K562 treated with DMSO at 1 percent for 4 hours (cell line): ENCODE measurements around the gene C2CD4D. TPM values are rescaled to one million over a fixed set of nuclear protein-coding genes. Genes with fewer than 3 reads are reported as not detected.

Experiments
- total RNA-seq: library from RNA; unstranded; fragments of 300-600 nt; gene quantifications from 2 replicates; pipeline ENCODE4 v1.2.3, GENCODE V29; 2022; ENCODE audit not compliant: insufficient read depth

Gene C2CD4D
- not detected in 2 replicates for total RNA-seq

DNA sequence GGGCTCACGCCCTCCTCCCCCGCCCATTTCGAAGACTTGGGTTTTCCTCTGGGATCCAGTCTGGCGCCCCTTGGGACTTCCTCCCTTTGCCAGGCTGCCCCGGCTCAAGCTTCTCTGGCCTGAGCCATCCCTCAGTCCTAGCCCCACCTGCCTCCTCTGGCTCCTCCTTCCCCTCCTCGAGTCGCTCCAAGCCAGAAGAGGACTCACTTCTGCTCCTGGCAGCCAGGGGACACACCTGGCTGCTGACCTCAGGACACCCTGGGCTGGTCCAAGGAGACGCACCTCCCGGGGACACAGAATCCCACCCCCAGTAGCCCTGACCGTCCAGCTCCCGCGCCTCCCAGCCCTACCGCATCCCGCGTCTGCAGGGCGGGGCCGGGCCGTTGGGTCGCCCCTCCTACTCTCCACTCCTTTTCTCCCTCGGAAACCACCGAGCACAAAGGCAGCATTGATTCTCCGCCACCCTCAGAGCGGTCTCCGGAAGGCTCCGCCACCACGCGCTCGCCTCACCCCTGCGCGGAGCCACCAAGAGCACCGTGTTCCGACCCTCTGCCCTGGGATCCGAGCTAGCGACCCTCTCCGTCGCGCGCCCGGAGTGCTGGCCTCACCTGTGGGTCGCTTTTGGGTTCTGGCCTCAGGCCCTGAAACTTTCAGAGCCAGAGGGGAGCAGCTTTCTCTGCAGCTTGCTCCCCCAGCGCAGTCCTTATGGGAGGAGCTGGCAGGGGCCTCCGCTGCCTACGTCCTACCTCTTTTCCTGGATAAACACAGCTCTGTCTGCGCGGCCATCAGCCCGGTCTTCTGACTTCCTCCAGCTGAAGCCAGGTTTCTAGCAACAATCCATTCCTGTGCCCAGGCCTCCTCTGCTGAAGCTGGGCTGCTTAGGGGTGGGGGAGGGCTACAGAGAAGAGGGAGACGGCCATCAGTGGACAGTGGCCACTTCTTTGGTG, at the start of gene C2CD4D:
Gene C2CD4D (minus strand): TSS at position 364 of the 947 bp plus-strand sequence. CDS start 831 bp downstream, outside the sequence.

DNA sequence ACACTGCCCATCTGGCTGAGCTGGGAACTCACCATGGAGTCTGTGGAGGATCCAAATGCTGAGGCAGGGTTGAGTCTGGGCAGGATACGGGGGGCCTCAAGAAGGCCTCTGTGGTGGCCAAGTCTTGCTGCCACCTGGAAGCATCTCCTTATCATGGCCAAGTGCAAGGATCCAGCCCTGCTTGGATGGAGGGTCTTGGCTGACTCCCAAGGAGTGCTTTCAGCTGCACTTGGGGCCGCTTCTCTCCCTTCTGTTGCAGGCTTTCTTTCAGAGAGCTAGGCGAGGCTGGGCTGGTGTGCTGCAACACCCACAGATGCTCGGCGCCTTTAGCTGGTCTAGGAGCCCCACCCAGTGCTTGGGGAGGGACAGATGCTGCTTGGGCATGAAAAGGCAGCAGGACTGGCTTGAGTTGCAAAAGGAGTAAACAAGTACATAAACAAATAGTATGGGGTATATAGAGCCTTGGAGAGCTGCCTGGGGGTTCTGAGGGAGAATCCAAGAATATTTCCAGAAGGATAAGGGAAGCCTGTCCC, 13.9 kb upstream of the C2CD4D start, which contains the start of gene THEM5:
Gene THEM5 (minus strand): TSS at position 302 of the 533 bp plus-strand sequence. CDS start 147 bp downstream, at position 155.

DNA sequence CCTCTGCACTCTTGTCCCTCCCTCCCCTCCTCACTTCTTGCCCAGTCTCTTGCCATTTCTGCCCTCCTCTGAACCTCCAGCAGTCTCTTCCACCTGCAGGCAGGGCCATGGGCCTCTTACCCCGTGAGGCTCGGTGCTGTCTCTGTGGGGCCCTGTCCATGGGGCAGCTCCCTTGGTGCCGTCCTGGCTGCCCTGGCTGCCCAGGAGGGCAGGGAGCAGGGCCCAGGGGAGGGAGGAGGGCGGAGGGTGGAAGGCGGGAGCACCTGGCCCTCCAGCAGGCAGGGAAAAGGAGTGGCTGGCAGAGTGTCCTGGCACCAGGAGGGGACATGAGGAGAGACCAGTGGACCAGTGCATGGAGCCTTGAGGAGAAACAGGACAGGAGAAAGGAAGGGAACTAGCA, 8.0 kb downstream of the C2CD4D start, which contains the start of gene RORC:
Gene RORC (minus strand): TSS at position 198 of the 400 bp plus-strand sequence. CDS start 38 bp downstream, at position 160.

DNA sequence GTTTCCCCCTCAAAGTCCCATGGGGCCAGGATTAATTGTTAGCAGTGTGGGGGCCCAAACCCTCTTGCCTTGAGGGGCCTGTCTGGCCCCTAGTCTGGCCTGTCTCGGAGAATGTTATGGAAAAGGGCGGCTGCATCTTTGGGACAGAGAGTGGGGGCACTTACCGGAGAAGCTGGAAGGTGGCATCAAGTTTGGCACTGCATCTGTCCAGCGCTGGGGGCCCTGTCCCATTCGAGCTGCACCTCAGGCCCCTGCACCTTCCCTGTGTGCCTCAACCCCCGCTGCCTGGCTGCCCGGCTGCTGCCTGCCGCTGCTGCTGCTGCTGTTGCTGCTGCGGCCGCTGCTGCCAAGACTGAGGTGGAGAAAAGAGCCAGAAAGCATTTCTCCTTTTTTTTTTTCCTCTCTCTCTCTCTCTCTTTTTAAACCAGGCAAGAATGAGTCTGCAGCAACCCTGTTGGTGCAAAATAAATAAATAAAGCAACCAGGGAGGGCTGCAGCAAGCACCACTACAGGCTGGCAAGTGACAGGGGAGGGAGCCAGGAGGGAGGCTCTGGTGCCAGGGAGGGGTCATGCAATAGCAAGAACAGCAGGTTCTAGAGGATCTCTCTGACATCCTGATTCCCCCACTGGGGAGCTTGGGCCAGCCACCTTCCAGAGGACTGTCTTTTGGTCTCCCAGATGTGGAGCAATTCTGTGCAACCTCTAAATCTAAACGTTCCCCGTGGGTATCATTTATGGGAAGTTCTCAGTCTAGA, 34.4 kb downstream of the C2CD4D start, which contains the start of gene LINGO4:
Gene LINGO4 (minus strand): TSS at position 354 of the 755 bp plus-strand sequence. CDS start 2,715 bp downstream, outside the sequence.

DNA sequence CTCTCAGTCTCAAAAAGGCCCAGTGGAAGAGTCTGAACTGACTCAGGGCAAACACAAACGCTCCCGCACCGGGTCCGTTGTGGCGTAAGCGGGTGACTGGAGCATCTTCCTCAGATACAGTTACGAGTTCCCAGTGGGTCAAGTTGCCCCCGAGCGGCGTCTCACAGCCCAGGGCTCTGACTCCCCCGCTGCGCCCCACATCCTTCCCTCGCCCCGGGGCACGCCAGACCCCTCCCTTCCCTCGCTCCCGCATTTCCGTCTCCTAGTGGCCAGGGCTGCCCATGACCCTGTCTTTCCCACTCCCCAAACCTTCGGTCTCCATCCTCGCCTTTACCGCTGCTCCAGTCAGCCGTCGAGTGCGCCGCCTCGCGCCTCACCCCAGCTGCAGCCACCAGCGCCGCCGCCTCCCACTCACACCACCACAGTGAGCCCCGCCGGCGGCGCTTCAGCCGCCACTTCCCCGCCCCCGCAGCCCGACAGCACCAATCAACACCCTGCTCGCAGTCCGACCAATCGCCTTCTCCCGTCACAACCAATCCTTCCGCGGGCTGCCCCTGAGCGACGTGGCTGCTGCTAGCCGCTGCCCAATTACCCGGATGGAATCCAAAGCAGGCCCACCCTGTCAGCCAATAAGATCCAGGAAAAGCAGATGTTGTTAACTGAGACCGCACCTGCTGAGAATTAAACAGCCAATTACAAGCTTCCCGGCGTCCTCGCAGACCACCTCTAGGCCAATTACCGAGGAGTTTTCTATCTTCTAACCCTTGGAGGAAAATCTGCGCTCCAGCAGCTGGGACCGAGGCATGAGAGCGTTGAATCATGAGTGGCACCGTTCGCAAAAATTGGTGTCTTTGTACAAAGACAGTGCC, 49.3 kb downstream of the C2CD4D start, which contains the start of gene TDRKH:
Gene TDRKH (minus strand): TSS at position 430 of the 869 bp plus-strand sequence. CDS start 7,478 bp downstream, outside the sequence.

Other genes with a start within 250 kb of the C2CD4D start
- gene SNX27, start 227.8 kb downstream of the C2CD4D start, total RNA-seq: 3.8 and 4.0 TPM in 2 replicates
- gene CELF3, start 123.0 kb downstream of the C2CD4D start, total RNA-seq: not detected in 2 replicates
- not detected in 2 replicates for gene RIIAD1, start 118.3 kb downstream of the C2CD4D start, total RNA-seq
- 77.1 and 79.2 TPM in 2 replicates for gene MRPL9, start 76.3 kb downstream of the C2CD4D start, total RNA-seq
- gene TDRKH, start 49.3 kb downstream of the C2CD4D start, total RNA-seq: 5.4 and 6.6 TPM in 2 replicates
- not detected in 2 replicates for gene LINGO4, start 34.4 kb downstream of the C2CD4D start, total RNA-seq
- not detected in 2 replicates for gene RORC, start 8.0 kb downstream of the C2CD4D start, total RNA-seq
- not detected in 2 replicates for gene THEM5, start 13.9 kb upstream of the C2CD4D start, total RNA-seq
- gene THEM4, start 69.7 kb upstream of the C2CD4D start, total RNA-seq: 16.5 and 18.7 TPM in 2 replicates
- gene S100A10, start 154.0 kb upstream of the C2CD4D start, total RNA-seq: not detected in 2 replicates
- 490 and 598 TPM in 2 replicates for gene S100A11, start 197.2 kb upstream of the C2CD4D start, total RNA-seq
- not detected in 2 replicates for gene TCHHL1, start 249.2 kb upstream of the C2CD4D start, total RNA-seq